GM12874 (cell line): ENCODE results near the gene TMEM143.

Experiments
- TF ChIP-seq, protein P1 (sequence below): IDR thresholded peaks from 2 replicates; pipeline ENCODE4 v1.5.1; 2011; ENCODE audit warnings: low read depth, mild to moderate bottlenecking, control low read depth, low read length, moderate library complexity; ENCODE audit not compliant: insufficient read depth

Gene TMEM143

DNA sequence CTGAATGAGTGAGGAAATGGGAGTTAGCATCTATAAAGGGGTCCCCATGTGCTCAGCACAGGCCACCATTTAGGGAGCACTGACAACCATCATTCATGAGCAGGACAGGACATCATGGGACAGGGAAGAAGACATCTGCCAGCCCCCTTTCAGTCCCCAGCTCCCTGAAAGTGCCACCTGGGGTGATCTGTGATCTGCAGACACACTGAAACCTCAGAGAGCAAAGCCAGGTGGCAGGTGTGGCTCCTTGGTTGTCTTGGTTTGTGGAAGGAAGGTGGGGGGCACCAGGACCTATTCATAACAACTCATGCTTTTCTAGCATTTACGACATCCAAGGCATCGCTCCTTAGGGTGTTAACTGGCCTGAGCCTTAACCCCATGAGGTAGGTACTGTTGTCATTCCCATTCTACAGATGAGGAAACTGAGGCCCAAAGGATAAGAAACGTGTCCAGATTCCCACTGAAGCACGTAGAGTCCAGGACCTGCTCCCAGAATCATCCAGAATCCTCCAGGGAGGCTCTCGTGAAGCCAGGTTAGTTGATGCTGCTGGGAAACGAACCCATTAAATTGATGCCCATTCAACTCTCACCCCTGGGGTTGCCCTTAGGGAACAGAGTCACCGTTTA, 21.8 kb upstream of the TMEM143 start:
- TF ChIP-seq, protein P1, sequence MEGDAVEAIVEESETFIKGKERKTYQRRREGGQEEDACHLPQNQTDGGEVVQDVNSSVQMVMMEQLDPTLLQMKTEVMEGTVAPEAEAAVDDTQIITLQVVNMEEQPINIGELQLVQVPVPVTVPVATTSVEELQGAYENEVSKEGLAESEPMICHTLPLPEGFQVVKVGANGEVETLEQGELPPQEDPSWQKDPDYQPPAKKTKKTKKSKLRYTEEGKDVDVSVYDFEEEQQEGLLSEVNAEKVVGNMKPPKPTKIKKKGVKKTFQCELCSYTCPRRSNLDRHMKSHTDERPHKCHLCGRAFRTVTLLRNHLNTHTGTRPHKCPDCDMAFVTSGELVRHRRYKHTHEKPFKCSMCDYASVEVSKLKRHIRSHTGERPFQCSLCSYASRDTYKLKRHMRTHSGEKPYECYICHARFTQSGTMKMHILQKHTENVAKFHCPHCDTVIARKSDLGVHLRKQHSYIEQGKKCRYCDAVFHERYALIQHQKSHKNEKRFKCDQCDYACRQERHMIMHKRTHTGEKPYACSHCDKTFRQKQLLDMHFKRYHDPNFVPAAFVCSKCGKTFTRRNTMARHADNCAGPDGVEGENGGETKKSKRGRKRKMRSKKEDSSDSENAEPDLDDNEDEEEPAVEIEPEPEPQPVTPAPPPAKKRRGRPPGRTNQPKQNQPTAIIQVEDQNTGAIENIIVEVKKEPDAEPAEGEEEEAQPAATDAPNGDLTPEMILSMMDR, result no peak

DNA sequence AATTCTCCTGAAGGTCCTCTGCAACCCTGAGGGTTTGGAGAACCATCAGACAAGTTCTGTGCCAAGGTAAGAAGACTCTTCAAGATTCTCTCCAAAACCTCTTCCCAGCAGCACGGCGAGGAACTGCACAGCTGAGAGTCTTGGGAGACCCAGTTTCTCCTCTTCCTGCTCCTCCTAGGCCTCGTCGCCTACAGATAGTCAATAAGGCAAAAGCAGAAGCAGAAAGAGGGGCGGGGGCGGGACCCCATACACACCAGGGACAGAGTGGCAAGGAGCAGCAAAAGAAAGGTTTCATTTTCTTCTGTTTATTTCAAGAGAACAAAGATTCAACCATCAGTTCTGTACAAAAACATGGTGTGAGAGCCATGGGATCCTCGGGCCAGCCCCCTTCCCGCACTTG, 18.5 kb upstream of the TMEM143 start:
- TF ChIP-seq, protein P1, result no peak

DNA sequence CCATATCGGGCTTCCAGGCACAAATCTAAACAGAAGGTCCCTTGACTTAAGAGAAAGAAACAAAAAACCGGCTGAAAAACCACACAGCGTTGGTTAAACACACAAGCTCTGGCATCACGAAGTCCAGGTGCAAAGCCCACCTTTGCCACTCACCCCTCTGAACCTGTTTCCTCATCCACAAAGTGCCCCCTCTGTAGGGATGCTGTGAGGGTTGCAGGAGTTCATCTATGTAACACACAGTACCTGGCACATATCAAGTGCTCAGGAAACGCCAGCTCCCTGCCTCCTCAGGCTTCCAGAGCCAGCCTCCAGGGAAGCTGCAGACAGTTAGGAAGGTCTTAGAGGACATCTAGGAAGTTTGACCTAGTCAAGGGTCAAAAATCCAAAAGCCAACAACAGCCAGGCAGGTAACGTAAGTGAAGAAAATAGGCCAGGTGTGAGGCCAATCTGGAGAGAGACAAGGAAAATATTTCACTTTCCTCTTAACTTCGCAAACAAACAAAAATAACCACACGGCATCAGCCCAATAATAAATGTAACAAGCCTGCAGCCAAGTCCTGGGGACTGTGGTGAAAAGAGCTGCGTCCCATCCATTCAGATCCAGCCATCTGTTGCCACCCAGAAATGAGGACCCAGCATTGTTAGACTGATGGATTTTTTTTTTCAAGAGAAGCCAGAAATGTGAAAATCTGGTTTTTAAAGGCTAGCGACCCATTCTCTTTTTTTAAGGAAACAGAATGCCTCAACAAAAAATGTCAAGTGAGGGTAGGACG, 17.6 kb upstream of the TMEM143 start:
- TF ChIP-seq, protein P1, result no peak

DNA sequence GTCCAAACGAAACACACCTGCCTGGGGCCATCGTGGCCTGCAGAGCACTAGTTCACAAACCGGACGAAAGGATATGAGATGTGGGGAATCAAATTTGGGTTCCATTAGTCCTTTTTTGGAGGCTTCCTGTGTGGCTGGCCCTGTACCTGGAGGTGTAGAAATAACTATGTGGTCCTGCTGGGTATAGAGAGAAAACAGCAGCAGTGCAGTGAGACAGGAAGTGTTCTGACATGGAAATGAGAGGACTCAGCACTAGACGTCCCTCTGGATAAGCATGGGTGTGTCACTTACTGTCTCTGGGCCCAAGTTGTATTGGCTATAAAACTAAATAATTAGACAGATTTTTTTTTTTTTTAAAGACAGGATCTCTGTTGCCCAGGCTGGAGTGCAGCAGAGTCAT, 15.3 kb upstream of the TMEM143 start:
- TF ChIP-seq, protein P1, result no peak

DNA sequence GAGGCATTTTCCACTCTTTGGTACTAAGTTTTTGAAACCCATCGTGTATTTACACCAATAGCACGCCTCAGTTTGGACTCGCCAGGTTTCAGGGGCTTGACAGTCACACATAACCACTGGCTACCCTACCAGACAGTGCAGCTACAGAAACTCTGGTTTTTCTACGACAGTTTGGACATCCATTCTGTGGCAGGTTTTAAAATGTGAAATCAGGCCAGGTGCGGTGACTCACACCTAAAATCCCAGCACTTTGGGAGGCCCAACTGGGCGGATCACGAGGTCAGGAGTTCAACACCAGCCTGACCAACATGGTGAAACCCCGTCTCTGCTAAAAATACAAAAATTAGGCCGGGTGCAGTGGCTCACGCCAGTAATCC, 14.4 kb upstream of the TMEM143 start:
- TF ChIP-seq, protein P1, result no peak

DNA sequence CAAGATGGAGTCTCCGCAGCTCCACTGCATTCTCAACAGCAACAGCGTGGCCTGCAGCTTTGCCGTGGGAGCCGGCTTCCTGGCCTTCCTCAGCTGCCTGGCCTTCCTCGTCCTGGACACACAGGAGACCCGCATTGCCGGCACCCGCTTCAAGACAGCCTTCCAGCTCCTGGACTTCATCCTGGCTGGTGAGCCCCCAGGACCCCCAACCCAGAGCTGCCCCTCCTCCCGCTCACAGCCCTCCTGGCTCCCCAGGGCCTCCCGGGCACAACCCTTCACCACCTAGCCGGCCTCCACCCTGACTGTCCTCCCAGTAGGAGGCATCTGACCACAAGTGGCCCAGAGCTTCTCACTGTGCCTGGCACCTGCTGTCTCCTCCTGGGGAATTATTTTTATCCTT, 9.8 kb upstream of the TMEM143 start:
- TF ChIP-seq, protein P1, result no peak

DNA sequence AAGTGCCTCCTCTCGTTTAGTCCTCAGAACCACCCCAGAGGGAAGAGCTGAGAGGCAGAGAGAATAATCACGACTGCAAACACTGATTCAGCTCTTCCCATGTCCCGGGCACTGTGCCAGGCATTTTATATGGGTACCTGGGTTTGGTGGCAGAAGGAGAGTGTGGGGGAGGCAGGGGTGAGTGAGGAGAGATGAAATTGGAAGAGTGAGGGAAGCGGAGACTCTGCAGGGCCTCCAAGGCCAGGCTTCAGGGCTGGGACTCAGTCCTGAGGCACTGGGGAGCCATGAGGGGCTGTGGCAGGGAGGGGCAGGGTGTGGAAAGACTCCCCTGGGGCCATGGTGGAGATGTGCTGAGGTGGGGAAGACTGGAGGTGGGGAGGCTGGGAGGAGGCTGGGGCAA, 9.2 kb upstream of the TMEM143 start:
- TF ChIP-seq, protein P1, result no peak
